Cardiac septum (tissue), 1 donor: ENCODE results near the gene HOGA1. TPM values are rescaled to one million over a fixed set of nuclear protein-coding genes. Genes with fewer than 3 reads are reported as not detected.
"Not testable (repeated sequence)": the region's sequence is repeated elsewhere in the genome, so short reads cannot be mapped to it uniquely, and the experiment has no call there.

ENCODE experiments used
- DNase-seq: peaks from one replicate; pipeline ENCODE4 v3.0.0-alpha.2; 2020; ENCODE audit warnings: low spot score
- intact Hi-C: fragments of 100-400 bp; cut with DNase I; formaldehyde crosslinking; loops from one replicate; pipeline ENCODE4 v1.14.0; 2022
- total RNA-seq: library from RNA; stranded (reverse); fragmentation: NEBNext Ultra II Directional; extraction: Animal tissue kit (Norgen Biotek cat#: 25700); gene quantifications from one replicate; pipeline ENCODE4 v1.2.1, GENCODE V29; 2021
- donor health status: DM: no; HTN: no; CAD: no.

HOGA1 gene
- total RNA-seq, 1 donor from 2014 or later = 20.4 TPM

DNA sequence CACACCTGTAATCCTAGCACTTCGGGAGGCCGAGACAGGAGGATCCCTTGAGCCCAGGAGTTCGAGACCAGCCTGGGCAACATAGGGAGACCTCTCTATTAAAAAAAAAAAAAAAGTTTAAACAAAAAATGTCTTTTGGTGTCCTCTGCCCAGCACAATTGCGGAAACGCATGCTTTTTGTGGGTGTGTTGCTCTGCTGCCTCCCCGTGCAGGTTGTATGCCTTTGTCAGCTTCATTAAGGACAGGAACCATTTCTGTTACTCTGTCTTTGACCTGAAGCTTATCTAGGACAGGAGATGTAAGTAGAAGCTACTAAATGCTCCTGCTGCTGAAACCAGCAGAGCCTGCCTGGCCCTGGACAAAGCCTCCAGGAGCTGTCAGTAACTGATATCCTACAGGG, 32.9 kb upstream of the HOGA1 start:
- peak; percentile 54 for DNase-seq
- intact Hi-C loops = loop anchor here (10.0 kb wide), 1 partner anchor 146 kb away; the partner anchor contains the start of gene RRP12

DNA sequence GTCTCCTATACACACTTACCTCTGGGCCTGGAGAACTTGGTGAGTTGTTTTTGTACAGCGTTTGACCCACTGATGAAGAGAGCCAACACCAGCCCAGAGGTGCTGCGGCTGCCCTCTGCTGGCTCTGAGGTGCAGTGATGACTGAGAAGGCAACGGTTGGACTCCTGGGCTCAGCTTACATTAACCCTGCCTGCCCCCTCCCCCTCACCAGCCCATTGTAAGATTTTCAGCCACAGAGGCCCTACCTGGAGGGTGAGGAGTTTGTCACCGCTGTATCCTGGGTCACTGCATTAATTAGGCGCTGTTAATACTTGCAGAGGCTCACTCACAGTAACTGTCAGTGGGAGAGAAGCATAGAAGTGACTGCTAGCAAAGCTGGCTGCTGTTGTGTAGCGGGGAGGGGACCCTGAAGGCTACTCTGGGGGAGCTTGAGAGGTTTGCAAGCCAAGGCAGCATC, 30.6 kb upstream of the HOGA1 start:
- intact Hi-C loops = loop anchor here (2.0 to 10.0 kb wide), 2 partner anchors 91 to 149 kb away; partner anchors contain the start of gene RRP12
- peak; percentile 86 for DNase-seq

DNA sequence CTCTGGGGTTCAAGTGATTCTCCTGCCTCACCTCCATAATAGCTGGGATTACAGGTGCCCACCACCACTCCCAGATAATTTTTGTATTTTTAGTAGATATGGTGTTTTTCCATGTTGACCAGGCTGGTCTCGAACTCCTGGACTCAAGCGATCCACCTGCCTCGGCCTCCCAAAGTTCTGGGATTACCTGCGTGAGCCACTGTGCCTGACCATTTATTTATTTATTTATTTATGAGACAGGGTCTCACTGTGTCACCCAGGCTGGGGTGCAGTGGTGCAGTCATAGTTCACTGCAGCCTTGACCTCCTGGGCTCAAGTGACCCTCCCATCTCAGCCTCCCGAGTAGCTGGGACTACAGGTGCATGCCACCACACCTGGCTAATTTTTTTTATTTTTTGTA, 29.9 kb upstream of the HOGA1 start:
- DNase-seq = peak; percentile 38
- intact Hi-C loops = loop anchor here (2.0 to 10.0 kb wide), 2 partner anchors 92 to 150 kb away; partner anchors contain the start of gene RRP12

GRCh38 chr10:97555541-97555940, 28.6 kb upstream of the HOGA1 start:
- DNase-seq = not testable (repeated sequence)
- intact Hi-C loops = loop anchor here (2.0 to 10.0 kb wide), 2 partner anchors 93 to 151 kb away; partner anchors contain the start of gene RRP12

GRCh38 chr10:97560731-97561381, 23.3 kb upstream of the HOGA1 start:
- intact Hi-C loops = not testable (repeated sequence)
- peak; percentile 70 for DNase-seq

- DNase-seq, intact Hi-C loops: not testable (repeated sequence)
Observed at GRCh38 chr10:97561386-97562077, 22.7 kb upstream of the HOGA1 start.

DNA sequence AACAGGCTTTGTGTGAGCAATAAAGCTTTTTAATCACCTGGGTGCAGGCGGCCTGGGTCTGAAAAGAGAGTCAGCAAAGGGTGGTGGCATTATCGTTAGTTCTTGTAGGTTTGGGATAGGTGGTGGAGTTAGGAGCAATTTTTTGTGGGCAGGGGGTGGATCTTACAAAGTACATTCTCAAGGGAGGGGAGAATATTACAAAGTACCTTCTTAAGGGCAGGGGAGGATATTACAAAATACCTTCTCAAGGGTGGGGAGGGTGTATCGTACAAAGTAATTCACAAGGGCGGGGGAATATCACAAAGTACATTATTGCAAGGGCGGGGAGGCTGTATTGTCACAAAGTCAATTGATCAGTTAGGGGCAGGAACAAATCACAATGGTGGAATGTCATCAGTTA, 21.9 kb upstream of the HOGA1 start:
- DNase-seq, intact Hi-C loops: not testable (repeated sequence)

GRCh38 chr10:97563337-97563736, 20.9 kb upstream of the HOGA1 start:
- no peak for DNase-seq

DNA sequence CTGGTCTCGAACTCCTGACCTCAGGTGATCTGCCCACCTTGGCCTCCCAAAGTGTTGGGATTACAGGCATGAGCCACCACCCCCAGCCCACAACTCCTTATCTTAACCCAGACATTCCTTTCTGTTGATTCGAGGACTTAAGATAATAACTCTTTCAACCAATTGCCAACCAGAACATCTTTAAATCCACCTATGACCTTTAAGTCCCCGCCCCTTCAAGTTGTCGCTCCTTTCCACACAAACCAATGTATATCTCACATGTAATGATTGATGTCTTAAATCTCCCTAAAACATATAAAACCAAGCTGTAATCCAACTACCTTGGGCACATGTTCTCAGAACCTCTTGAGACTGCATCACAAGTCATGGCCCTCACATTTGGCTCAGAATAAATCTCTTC, 19.4 kb upstream of the HOGA1 start:
- DNase-seq = no peak
- intact Hi-C loops = no loop called here

More at GRCh38 chr10:97563337-97563736, 20.9 kb upstream of the HOGA1 start:
- intact Hi-C loops = no loop called here

- intact Hi-C loops = no loop called here
- DNase-seq = no peak
Observed at GRCh38 chr10:97566336-97566996, 17.7 kb upstream of the HOGA1 start.

DNA sequence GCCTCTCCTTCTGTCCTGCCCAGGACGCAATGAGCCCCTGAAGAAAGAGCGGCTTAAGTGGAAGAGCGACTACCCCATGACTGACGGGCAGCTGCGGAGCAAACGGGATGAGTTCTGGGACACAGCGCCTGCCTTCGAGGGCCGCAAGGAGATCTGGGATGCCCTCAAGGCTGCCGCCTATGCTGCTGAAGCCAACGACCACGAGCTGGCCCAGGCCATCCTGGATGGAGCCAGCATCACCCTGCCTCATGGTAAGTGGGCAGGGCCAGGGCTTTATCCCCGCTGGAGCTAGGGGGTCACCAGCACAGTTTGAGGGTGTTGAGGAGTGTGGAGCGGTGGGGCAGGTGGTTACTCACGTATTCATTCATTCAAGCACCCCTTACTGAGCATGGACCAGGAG, 16.3 kb upstream of the HOGA1 start:
- no peak for DNase-seq

GRCh38 chr10:97570146-97570788, 13.9 kb upstream of the HOGA1 start:
- intact Hi-C loops = no loop called here
- DNase-seq = no peak

More for the DNA sequence above, 16.3 kb upstream of the HOGA1 start:
- intact Hi-C loops = no loop called here

DNA sequence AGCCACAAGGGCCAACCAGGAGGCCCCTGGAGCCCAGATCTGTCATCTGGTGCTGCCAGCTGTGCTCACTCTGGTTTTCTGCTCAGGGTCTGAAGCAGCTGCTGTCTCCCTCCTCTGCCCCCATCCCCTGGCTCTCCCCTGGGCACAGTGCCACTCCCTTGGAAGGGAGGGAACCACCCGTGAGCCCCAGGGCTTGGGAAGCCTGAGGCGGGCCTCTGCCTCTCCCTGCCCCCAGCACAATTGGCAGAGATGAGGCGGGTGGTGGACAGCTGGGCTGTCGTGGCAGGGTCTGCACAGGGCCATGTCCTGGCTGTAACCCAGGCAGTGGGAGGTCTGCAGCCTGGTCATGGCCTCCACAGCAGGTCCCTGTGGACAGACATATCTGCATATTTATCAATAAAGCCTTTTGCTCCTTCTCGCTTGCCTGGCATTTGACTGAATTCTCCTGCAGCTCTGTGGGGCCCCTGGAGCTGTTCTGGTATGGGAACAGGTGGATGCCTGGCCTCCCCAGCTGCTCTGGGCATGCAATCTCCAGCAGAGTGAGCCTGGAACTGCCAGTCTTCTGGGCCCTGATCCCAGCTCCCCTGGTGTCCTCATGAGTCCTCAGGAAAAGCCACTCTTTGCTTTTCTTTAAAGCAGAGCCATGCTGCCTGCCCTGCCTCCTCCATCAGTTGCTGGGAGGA, 13.3 kb upstream of the HOGA1 start:
- intact Hi-C loops = no loop called here
- no peak for DNase-seq

DNA sequence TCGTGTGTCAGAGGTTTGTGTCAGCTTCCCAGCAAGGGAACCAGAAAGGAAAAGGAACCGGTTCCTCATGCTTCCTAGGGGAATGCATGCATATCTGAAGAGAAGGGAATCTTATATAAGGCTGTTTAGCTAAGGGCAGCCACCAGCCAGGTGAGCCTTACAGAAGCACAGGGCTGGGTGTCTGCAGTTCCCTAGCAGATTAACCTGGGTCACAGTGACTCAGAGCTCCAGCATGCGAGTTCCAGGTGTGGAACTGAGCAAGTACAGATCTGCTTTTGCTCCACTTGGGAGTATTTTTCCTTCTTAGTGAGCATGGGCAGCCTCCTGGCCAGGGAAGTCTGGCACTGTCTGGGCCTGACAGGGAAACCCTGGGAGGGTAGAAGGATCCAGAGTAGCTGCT, 12.6 kb upstream of the HOGA1 start:
- no peak for DNase-seq
- intact Hi-C loops = no loop called here

- intact Hi-C loops = no loop called here
- DNase-seq = peak; percentile 88
Observed at GRCh38 chr10:97572214-97572989, 11.8 kb upstream of the HOGA1 start, which contains the start of gene ANKRD2. TSS of gene ANKRD2 (plus strand) at chr10:97572779. CDS start at chr10:97572789, 10 bp downstream.

- DNase-seq = no peak
- intact Hi-C loops = no loop called here
Observed at GRCh38 chr10:97573021-97573420, 11.2 kb upstream of the HOGA1 start.

DNA sequence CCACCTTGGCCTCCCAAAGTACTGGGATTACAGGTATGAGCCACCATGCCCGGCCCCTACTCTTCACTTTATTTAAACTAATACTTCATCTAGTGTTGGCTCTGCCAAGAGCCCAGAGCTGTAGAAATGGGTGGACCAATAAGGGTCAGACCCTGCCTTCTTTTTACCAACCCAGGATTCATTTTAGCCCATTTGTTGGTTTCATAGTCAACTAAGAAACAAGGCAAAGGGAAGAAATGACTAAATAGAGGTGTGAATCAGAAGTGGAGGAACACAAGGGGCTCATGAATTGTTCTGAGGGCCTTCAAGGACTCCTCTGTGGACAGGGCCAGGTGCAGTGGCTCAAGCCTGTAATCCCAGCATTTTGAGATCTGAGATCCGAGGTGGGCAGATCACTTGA, 10.5 kb upstream of the HOGA1 start:
- intact Hi-C loops = loop anchor here (1.0 kb wide), 2 partner anchors 23 to 36 kb away; no protein-coding TSS in a partner anchor
- no peak for DNase-seq
